Nephron (organoid): ENCODE data around the gene PHLDB1.
A peak's percentile ranks its signal among the peaks of the same experiment; 100 is the strongest.
"Not testable (repeated sequence)": the region's sequence is repeated elsewhere in the genome, so short reads cannot be mapped to it uniquely, and the experiment has no call there.

Source experiments
- H3K27ac Mint-ChIP-seq, 3 experiments: 2 replicates each; pipeline ENCODE4 v1.8.0; 2020; ENCODE audit warnings: mixed read lengths in 3 of 3, mild to moderate bottlenecking in 2 of 3, moderate library complexity in 1 of 3
- H3K27me3 Mint-ChIP-seq: 2 replicates; pipeline ENCODE4 v1.8.0; 2021; ENCODE audit warnings: low read depth, mild to moderate bottlenecking, moderate library complexity, mixed read lengths
- H3K36me3 Mint-ChIP-seq: 2 replicates; pipeline ENCODE4 v1.8.0; 2020; ENCODE audit warnings: low read depth, mixed read lengths
- H3K4me1 Mint-ChIP-seq: 2 replicates; pipeline ENCODE4 v1.8.0; 2020; ENCODE audit warnings: mixed read lengths
- H3K4me3 Mint-ChIP-seq, 3 experiments: 2 replicates each; pipeline ENCODE4 v1.8.0; 2020; ENCODE audit warnings: mild to moderate bottlenecking in 3 of 3, mixed read lengths in 3 of 3, moderate library complexity in 2 of 3
- H3K9me3 Mint-ChIP-seq: 2 replicates; pipeline ENCODE4 v1.8.0; 2020; ENCODE audit warnings: mixed read lengths
- CTCF ChIP-seq, 3 experiments: fragments of 200-600 bp; sonication (generic); IDR thresholded peaks; one replicate each; pipeline ENCODE4 v1.5.0; 2021; ENCODE audit warnings: antibody characterized with exemption in 3 of 3; ENCODE audit not compliant: unreplicated experiment in 3 of 3

PHLDB1 gene

GRCh38 chr11:118674082-118674435 lies 66.6 kb downstream of the PHLDB1 start:
- H3K27me3 Mint-ChIP-seq: peaks cover 4% of the 10 kb centered on the region
- no peak for TF ChIP-seq CTCF (IDR thresholded peaks at IDR 0.05; ENCODE audit: unreplicated experiment in 3 of 3)
- no peaks in the 10 kb centered on the region for H3K36me3 Mint-ChIP-seq
- peaks cover 10% of the 10 kb centered on the region for H3K9me3 Mint-ChIP-seq
- H3K27ac Mint-ChIP-seq: no peak overlapping the region
- H3K4me1 Mint-ChIP-seq: no peaks in the 10 kb centered on the region
- H3K4me3 Mint-ChIP-seq: no peak overlapping the region

GRCh38 chr11:118677977-118678376 lies 70.6 kb downstream of the PHLDB1 start:
- Mint-ChIP-seq H3K4me1 (no peaks in the 10 kb centered on the region), H3K4me3 (no peak overlapping the region), H3K9me3 (no peaks in the 10 kb centered on the region), H3K27ac (no peak overlapping the region), H3K36me3 (no peaks in the 10 kb centered on the region), H3K27me3 (peaks cover 6% of the 10 kb centered on the region)
- no peak for TF ChIP-seq CTCF (IDR thresholded peaks at IDR 0.05; ENCODE audit: unreplicated experiment in 3 of 3)

GRCh38 chr11:118678908-118679307 lies 71.5 kb downstream of the PHLDB1 start:
- H3K4me3 Mint-ChIP-seq, H3K27me3 Mint-ChIP-seq, H3K4me1 Mint-ChIP-seq, H3K9me3 Mint-ChIP-seq, H3K36me3 Mint-ChIP-seq: not testable (repeated sequence)
- H3K27ac Mint-ChIP-seq: peak overlapping the region in 1 of 3 experiments; percentile 46

- peaks cover 6% of the 10 kb centered on the region for H3K27me3 Mint-ChIP-seq
- no peaks in the 10 kb centered on the region for H3K9me3 Mint-ChIP-seq
- peak within 1 kb of the TSS in 1 of 3 experiments; percentile 46 for H3K27ac Mint-ChIP-seq
- no peaks in the 10 kb centered on the region for H3K4me1 Mint-ChIP-seq
- no peaks in the 10 kb centered on the region for H3K36me3 Mint-ChIP-seq
- no peak for TF ChIP-seq CTCF (IDR thresholded peaks at IDR 0.05; ENCODE audit: unreplicated experiment in 3 of 3)
- no peak within 1 kb of the TSS for H3K4me3 Mint-ChIP-seq
Measured at GRCh38 chr11:118679483-118679882, 72.1 kb downstream of the PHLDB1 start, which contains the start of gene TREH. Gene TREH (minus strand): TSS chr11:118679650. CDS start chr11:118679627, 23 bp downstream.

- H3K4me3 Mint-ChIP-seq: no peak overlapping the region
- H3K36me3 Mint-ChIP-seq: no peaks in the 10 kb centered on the region
- H3K4me1 Mint-ChIP-seq: no peaks in the 10 kb centered on the region
- H3K9me3 Mint-ChIP-seq: no peaks in the 10 kb centered on the region
- H3K27me3 Mint-ChIP-seq: peaks cover 9% of the 10 kb centered on the region
- H3K27ac Mint-ChIP-seq: no peak overlapping the region
- no peak for TF ChIP-seq CTCF (IDR thresholded peaks at IDR 0.05; ENCODE audit: unreplicated experiment in 3 of 3)
Measured at GRCh38 chr11:118682372-118682771, 75.0 kb downstream of the PHLDB1 start.

- H3K9me3 Mint-ChIP-seq, H3K4me1 Mint-ChIP-seq, H3K4me3 Mint-ChIP-seq, H3K36me3 Mint-ChIP-seq, H3K27ac Mint-ChIP-seq: not testable (repeated sequence)
- H3K27me3 Mint-ChIP-seq: peaks cover 11% of the 10 kb centered on the region
Measured at GRCh38 chr11:118682939-118683338, 75.5 kb downstream of the PHLDB1 start.

- H3K27me3 Mint-ChIP-seq: peaks cover 11% of the 10 kb centered on the region
- H3K4me1 Mint-ChIP-seq: peaks cover 5% of the 10 kb centered on the region
- no peak overlapping the region for H3K27ac Mint-ChIP-seq
- H3K4me3 Mint-ChIP-seq: no peak overlapping the region
- no peaks in the 10 kb centered on the region for H3K36me3 Mint-ChIP-seq
- TF ChIP-seq CTCF (IDR thresholded peaks at IDR 0.05; ENCODE audit: unreplicated experiment in 3 of 3): no peak
- no peaks in the 10 kb centered on the region for H3K9me3 Mint-ChIP-seq
Measured at GRCh38 chr11:118684187-118684586, 76.8 kb downstream of the PHLDB1 start.
